OCI-LY3 (cell line): Measurements from ENCODE around the gene CASQ2.

ENCODE experiments used
- EZH2phosphoT487 ChIP-seq: fragments of 200-600 bp; shearing (Covaris generic); IDR thresholded peaks from 2 replicates; pipeline ENCODE4 v1.6.1; 2018; ENCODE audit warnings: antibody characterized with exemption, mixed run types, low read depth
- TF ChIP-seq, protein P1 (sequence below): fragments of 200-600, 300-600 bp; sonication (generic); IDR thresholded peaks from 2 replicates; pipeline ENCODE4 v1.5.1; 2014; ENCODE audit warnings: antibody characterized with exemption, low read length, low read depth

GRCh38 chr1:115815694-115816093 lies 47.2 kb upstream of the CASQ2 start:
- TF ChIP-seq, protein P1, sequence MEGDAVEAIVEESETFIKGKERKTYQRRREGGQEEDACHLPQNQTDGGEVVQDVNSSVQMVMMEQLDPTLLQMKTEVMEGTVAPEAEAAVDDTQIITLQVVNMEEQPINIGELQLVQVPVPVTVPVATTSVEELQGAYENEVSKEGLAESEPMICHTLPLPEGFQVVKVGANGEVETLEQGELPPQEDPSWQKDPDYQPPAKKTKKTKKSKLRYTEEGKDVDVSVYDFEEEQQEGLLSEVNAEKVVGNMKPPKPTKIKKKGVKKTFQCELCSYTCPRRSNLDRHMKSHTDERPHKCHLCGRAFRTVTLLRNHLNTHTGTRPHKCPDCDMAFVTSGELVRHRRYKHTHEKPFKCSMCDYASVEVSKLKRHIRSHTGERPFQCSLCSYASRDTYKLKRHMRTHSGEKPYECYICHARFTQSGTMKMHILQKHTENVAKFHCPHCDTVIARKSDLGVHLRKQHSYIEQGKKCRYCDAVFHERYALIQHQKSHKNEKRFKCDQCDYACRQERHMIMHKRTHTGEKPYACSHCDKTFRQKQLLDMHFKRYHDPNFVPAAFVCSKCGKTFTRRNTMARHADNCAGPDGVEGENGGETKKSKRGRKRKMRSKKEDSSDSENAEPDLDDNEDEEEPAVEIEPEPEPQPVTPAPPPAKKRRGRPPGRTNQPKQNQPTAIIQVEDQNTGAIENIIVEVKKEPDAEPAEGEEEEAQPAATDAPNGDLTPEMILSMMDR = no peak
- no peak for TF ChIP-seq EZH2phosphoT487
